AG04449 (cell line): ENCODE data around the gene HS3ST4.

Experiments used
- CTCF ChIA-PET: fragments of 350-600 bp; formaldehyde crosslinking; extraction: SDS; loops from one replicate; lab custom pipeline; 2021; ENCODE audit warnings: antibody characterized with exemption; lab: Yijun Ruan, JAX
- POLR2A ChIA-PET: fragments of 400-600, 350-600 bp; formaldehyde crosslinking; extraction: SDS; loops from one replicate; lab custom pipeline; 2020; ENCODE audit warnings: antibody characterized with exemption, inconsistent platforms; lab: Yijun Ruan, JAX
- DNase-seq: peaks from one replicate; pipeline ENCODE4 v3.0.0-alpha.2; 2010; ENCODE audit warnings: low read depth, low spot score
- H3K4me3 ChIP-seq: 2 replicates; pipeline ENCODE4 v1.5.1; 2011; ENCODE audit warnings: low read depth, mild to moderate bottlenecking, control low read depth, low read length
- TF ChIP-seq, protein P1 (sequence below): IDR thresholded peaks from one replicate; pipeline ENCODE4 v1.5.1; 2011; ENCODE audit warnings: mild to moderate bottlenecking, moderate library complexity, low read length, control low read depth, inconsistent platforms; ENCODE audit not compliant: insufficient read depth; ENCODE audit errors: missing control alignments

The HS3ST4 gene

DNA sequence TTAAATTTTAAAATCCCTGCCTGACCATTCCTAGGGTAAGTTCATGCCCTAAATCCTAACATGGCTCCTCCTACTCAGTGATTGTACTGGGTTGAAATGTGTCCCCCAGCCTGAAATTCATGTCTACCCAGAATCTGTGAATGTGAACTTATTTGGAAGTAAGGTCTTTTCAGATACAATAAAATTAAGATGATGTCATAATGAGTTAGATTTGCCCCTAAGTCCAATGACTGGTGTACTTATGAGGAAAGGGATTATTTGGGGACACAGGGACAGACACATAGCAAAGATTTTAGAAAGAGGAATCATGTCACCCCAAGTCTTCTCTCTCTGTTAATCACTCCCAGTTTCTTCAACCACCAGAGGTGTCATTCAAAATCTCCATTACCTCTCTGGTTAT, 185.3 kb downstream of the HS3ST4 start:
- no peak overlapping the region for H3K4me3 ChIP-seq
- ChIA-PET CTCF (no interaction called here), POLR2A (no interaction called here)
- no peak for DNase-seq
- TF ChIP-seq, protein P1, sequence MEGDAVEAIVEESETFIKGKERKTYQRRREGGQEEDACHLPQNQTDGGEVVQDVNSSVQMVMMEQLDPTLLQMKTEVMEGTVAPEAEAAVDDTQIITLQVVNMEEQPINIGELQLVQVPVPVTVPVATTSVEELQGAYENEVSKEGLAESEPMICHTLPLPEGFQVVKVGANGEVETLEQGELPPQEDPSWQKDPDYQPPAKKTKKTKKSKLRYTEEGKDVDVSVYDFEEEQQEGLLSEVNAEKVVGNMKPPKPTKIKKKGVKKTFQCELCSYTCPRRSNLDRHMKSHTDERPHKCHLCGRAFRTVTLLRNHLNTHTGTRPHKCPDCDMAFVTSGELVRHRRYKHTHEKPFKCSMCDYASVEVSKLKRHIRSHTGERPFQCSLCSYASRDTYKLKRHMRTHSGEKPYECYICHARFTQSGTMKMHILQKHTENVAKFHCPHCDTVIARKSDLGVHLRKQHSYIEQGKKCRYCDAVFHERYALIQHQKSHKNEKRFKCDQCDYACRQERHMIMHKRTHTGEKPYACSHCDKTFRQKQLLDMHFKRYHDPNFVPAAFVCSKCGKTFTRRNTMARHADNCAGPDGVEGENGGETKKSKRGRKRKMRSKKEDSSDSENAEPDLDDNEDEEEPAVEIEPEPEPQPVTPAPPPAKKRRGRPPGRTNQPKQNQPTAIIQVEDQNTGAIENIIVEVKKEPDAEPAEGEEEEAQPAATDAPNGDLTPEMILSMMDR: no peak

GRCh38 chr16:25886598-25886997, 194.8 kb downstream of the HS3ST4 start:
- TF ChIP-seq, protein P1: no peak
- CTCF ChIA-PET: no interaction called here
- no peak overlapping the region for H3K4me3 ChIP-seq
- DNase-seq: no peak
- POLR2A ChIA-PET: no interaction called here

DNA sequence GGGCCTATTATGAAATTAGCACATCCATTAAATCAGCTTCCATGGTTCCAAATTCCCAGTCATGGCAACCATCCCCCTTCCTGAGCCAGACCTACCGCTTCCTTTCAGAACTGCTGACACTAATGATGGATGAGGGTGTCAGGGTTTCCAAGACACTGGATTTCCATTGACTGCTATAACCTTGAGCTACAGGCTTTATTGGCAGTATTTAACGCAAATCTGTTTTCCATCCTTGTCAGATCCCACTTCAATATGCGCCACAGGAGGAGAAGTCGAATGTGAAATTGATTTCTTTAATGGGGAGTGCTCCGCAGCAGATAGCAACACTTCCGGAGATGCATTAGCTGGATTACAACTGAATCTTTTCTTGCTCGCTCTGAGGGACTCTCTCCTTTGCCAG, 197.1 kb downstream of the HS3ST4 start:
- no peak overlapping the region for H3K4me3 ChIP-seq
- no peak for DNase-seq
- TF ChIP-seq, protein P1: no peak
- ChIA-PET POLR2A (no interaction called here), CTCF (no interaction called here)

- POLR2A ChIA-PET: no interaction called here
- no peak for DNase-seq
- CTCF ChIA-PET: no interaction called here
- no peak overlapping the region for H3K4me3 ChIP-seq
- TF ChIP-seq, protein P1: no peak
Observed at GRCh38 chr16:25893332-25893731, 201.6 kb downstream of the HS3ST4 start.

DNA sequence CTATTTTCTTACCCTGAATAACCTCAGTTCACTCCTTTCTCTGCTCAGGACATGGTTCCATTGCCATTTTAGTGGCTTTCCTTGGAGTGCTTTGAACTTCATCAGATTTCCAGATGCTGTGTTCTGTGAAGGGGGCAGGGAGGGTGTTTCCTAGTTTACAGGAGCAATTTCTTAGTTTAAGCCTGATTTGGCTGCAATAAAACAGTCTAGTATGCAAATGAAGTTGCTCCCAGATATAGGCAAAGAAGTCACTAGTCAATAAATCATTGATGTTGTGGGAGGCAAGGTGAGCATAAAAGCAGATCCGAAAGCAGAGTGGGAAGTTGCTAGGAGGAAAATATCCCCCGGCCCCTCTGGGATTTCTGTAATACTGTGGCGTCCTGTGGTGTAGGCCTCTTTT, 202.3 kb downstream of the HS3ST4 start:
- CTCF ChIA-PET: no interaction called here
- POLR2A ChIA-PET: no interaction called here
- no peak for DNase-seq
- no peak overlapping the region for H3K4me3 ChIP-seq
- TF ChIP-seq, protein P1: no peak

DNA sequence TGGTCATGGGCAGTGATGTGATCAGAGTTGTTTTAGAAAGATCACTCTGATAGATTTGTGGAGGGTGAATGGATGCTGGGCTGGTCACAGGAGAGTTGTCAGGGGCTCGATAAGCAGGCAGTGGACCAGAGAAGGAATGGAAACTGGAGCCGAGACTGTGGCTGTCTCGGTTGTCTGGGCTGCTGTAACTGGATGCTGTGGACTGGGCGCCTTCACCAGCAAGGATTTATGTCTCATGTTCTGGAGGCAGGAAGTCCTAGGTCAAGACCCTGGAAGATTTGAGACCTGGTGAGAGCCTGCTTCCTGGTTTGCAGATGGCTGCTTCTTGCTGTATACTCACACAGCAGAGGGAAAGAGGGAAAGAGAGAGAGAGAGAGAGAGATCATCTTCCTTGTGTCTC, 203.6 kb downstream of the HS3ST4 start:
- no peak for DNase-seq
- ChIA-PET POLR2A (no interaction called here), CTCF (no interaction called here)
- TF ChIP-seq, protein P1: no peak
- H3K4me3 ChIP-seq: no peak overlapping the region
